HG03521 (cell line): ENCODE measurements around the gene MS4A18.

Experiments
- ATAC-seq: cut with Tn5 transposase; IDR thresholded peaks from one replicate; pipeline ENCODE4 v1.9.1; 2021; ENCODE audit warnings: mild to moderate bottlenecking, moderate library complexity; ENCODE audit not compliant: unreplicated experiment

The MS4A18 gene

DNA sequence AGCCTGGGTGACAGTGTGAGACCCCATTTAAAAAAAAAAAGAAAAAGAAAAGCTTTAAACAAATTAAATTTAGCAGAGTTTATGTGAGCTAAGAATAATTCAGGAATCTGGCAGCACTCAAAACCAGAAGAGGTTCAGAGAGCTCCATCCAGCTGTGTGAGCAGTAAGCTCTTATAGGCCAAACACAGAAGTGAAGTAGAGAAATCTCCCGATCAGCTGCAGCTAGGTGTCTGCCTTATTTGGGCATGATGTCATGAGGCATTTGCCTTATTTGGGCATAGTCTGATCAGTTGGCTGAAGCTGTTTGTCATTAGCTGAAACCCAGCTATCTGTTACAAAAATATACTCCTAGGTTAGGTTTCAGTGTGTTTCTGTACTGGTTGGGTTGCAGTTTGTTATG is 40.4 kb downstream of the MS4A18 start:
- ATAC-seq: peak; percentile 37

DNA sequence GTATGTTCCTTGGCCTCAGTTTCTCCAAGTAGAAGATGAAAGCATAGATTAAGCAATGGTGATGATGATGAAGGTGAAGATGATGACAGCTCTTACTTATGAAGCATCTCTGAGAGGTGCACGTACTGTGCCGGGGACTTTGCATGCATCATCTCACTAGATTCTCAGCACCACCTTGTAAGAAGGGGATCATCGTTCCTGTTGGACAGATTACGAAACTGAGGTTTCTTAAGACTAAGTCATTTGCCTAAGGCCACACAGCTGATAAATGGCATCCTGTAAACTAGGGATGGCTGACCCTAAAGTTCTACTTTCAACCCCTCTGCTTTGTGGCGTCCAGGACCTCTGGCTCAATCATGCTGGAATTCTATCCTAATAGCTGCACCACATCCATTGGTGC is 40.8 kb downstream of the MS4A18 start:
- no peak for ATAC-seq

DNA sequence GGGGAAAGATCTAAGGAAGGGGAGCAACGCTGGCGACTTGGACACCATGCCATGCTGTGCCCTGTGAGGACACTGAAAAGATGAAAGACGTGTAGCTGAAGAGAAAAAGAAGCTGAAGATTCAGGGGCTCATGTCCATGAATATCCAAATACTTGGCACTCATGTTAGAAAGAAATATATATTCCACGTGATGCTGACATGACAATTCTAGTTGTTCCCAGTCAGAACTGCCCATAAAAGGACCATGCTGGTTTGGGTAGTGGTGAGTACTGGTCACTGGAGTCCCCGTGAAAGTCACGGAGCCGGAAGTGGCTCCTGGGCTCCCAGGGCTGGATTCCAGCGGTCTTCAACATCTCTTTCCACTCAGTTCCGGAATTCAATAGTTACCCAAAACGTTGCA is 42.0 kb downstream of the MS4A18 start:
- no peak for ATAC-seq

DNA sequence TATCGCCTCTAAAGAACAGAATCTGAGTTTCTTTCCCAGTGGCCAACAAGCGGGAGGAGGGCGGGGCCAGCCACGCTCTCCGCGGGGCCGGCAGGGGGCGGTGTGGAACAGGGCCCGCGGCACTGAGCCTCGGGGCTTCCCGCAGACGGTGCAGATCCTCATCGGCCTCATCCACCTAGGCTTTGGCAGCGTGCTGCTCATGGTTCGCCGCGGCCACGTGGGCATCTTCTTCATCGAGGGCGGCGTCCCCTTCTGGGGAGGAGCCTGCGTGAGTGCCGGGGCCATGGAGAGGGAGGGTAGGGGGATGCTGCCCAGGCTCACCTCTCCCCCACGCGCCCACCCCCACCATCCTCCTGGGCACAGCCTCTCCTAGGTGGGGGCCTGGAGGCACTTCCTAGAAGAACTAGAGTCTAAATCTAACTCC is 42.9 kb downstream of the MS4A18 start:
- no peak for ATAC-seq

- no peak for ATAC-seq
Observed at GRCh38 chr11:60768202-60768601, 43.7 kb downstream of the MS4A18 start.

DNA sequence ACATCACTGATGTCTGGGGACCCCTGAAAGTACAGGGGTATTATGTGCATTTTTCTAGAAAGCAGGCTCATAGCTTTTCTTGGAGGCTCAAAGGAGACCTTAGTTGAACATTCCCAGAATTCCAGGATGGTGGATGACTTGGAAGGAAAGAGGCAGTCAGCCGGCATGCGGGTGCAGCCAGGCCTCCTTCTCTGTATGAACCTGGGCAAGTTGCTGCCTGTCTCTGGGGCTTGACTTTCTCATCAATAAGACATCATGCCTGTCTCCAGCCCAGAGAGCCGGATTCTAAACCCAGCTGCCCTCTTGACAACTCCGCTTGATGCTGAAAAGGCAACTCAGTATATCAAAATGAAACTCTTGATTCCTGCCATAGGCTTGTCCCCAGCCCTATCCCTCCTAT is 44.8 kb downstream of the MS4A18 start:
- no peak for ATAC-seq

DNA sequence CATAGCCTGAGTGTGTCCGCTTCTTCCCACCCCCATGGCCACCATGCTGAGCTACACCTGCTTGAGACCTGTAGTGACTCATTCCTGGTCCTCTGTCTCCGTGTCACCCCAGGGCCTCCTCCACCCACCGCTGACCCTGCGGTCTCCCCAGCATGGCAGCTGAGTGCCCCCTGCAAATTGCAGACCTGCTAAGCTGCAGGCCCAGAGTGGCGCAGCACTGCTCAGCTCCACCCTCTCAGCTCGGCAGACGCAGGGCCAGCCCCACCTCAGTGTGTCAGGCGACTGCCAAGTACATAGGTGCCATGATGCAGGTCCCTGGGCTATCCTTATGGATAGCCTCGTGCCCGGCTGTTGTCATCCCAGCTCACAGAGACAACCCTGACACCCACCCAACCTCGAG is 45.3 kb downstream of the MS4A18 start:
- ATAC-seq: no peak

DNA sequence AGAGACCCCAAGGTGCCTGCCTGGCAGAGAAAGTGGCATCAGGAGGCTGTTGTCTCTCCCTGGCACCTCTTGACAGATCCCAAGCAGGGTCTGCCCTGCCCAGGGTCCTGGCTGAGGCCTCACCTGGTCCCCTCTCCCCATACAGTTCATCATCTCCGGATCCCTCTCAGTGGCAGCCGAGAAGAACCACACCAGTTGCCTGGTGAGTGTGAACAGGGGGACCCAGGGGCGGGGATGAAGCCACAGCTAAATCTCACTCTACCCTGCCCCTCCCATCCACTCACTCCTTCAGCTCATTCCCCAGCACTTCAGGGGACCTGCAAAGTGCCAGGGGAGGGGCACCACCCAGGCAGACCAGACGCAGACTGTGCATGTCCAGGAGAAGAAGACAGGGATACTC is 46.6 kb downstream of the MS4A18 start:
- no peak for ATAC-seq

- no peak for ATAC-seq
Observed at GRCh38 chr11:60771879-60772525, 47.5 kb downstream of the MS4A18 start.

- no peak for ATAC-seq
Observed at GRCh38 chr11:60772666-60773065, 48.1 kb downstream of the MS4A18 start.

DNA sequence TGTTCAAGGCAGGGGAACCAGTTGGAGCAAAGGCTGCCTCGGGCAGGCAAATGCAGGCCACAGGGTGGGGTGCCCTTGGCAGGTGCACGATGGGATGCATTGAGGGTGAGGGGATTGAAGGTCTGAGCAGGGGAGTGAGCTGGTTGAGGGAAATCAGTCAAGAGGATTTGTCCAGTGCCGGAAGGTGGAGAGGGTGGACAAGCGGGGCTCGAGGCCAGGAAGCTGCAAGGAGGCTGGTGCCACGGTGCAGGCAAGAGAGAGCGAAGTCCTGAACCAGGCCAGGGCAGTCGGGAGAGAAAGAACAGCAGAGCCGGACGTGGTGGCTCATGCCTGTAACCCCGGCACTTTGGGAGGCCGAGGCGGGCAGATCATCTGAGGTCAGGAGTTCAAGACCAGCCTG is 50.2 kb downstream of the MS4A18 start:
- no peak for ATAC-seq

GRCh38 chr11:60775420-60775961 is 51.0 kb downstream of the MS4A18 start:
- ATAC-seq: no peak

- ATAC-seq: no peak
Observed at GRCh38 chr11:60776167-60776566, 51.6 kb downstream of the MS4A18 start.

DNA sequence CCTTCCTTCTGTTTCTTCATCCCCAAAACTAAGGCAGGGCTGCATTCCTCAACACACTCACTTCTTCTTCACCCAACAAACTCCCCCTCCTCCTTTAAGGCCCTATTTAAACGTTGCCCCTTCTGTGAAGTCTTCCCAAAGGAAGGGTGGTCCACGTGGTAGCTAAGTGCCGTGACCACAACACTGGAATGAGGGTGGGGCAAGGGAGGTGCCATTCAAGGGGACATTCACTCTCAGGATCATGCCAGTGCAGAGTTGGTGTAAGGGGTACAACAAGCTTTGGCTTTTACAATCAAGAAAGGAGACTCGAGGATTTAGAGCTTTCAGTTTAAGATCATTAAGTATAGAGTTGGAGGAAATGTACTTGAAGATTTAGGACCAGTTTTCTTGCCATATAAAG is 52.6 kb downstream of the MS4A18 start:
- no peak for ATAC-seq

DNA sequence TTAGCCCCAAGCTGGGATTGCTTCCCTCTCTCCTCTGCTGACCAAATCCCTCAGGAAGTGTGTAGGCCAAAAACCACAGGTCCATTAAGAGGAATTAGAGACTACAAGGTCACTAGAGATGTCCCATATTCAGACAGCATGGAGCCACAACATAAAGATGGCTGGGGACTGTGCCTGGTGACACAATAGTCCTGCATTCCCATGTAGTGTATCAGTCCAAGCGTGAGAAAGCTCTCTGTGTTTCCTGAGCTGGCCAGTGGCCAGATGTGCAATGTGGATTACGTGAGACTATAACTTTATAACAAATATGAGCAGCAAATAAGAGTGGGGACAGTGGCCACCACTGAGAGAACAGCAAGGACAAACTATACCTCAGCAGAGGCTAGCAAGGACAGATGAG is 53.1 kb downstream of the MS4A18 start:
- ATAC-seq: no peak

GRCh38 chr11:60780065-60780464 is 55.5 kb downstream of the MS4A18 start:
- ATAC-seq: no peak

- no peak for ATAC-seq
Observed at GRCh38 chr11:60780774-60781173, 56.3 kb downstream of the MS4A18 start.

GRCh38 chr11:60781286-60781980 is 56.9 kb downstream of the MS4A18 start:
- no peak for ATAC-seq

DNA sequence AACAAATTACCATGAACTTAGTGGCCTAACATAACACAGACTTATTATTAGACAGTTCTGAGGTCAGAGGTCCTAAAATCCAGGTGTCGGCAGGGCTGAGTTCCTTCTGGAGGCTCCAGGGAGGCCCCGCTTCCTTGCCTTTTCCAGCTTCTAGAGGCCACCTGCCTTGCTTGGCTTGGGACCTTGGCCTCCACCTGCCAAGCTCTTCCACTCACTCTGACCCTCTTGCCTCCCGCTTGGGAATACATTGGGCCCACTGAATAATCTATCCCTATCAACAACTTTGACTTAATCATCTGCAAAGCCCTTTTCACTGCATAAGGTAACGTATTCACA is 57.4 kb downstream of the MS4A18 start:
- ATAC-seq: no peak

- ATAC-seq: no peak
Observed at GRCh38 chr11:60782393-60783140, 58.0 kb downstream of the MS4A18 start.

DNA sequence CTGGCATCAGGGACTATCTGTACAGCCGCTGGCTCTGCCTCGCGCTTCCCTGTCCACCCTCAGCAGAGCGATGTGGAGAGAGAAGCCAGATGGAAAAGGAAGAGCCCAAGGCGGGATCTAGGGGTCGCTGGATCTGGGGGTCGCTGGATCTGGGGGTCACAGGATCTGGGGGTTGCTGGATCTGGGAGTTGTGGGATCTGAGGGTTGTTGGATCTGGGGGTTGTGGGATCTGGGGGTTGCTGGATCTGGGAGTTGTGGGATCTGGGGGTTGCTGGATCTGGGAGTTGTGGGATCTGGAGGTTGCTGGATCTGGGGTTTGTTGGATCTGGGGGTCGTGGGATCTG is 58.6 kb downstream of the MS4A18 start:
- ATAC-seq: no peak

DNA sequence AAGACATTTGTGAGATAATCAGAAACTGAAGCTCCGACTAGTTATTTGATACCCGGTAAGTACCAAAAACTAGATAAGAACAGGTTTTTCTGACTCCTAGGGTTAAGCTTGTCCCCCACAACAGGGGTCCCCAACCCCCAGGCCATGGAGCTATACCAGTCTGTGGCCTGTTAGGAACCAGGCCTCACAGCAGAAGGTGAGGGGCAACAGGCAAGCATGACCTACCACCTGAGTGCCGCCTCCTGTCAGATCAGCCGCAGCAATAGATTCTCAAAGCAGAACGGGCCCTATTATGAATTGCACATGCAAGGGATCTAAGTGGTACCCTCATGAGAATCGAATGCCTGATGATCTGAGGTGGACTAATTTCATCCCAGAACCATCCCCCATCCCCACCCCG is 59.4 kb downstream of the MS4A18 start:
- ATAC-seq: no peak
